Neural cell (in vitro differentiated cells): ENCODE measurements around the gene SLMAP. TPM values are rescaled to one million over a fixed set of nuclear protein-coding genes. Genes with fewer than 3 reads are reported as not detected.

Experiments used
- H2AFZ ChIP-seq: fragments of 200-600, 300-800 bp; sonication (generic), shearing (Covaris generic); 2 replicates; pipeline ENCODE4 v1.6.0; 2014; ENCODE audit warnings: low read depth, mild to moderate bottlenecking, antibody characterized with exemption, low read length, moderate library complexity
- H3F3A ChIP-seq: fragments of 200-600 bp; shearing (Covaris generic); 2 replicates; pipeline ENCODE4 v1.6.1; 2016; ENCODE audit warnings: mild to moderate bottlenecking, moderate library complexity, mixed read lengths, antibody characterized with exemption, low read length; ENCODE audit not compliant: insufficient read depth, poor library complexity, severe bottlenecking
- H3K27ac ChIP-seq: fragments of 200-600, 300-800 bp; sonication (generic), shearing (Covaris generic); 2 replicates; pipeline ENCODE4 v1.5.1; 2014; ENCODE audit warnings: mild to moderate bottlenecking, low read length, moderate library complexity
- H3K27me3 ChIP-seq: fragments of 300-800, 200-600 bp; sonication (generic), shearing (Covaris generic); 2 replicates; pipeline ENCODE4 v1.6.0; 2014; ENCODE audit warnings: mild to moderate bottlenecking, low read depth, low read length, moderate library complexity; ENCODE audit not compliant: insufficient read depth
- H3K36me3 ChIP-seq: fragments of 300-800, 200-600 bp; sonication (generic), shearing (Covaris generic); 2 replicates; pipeline ENCODE4 v1.5.1; 2014; ENCODE audit warnings: mild to moderate bottlenecking, antibody characterized with exemption, low read length, moderate library complexity; ENCODE audit not compliant: insufficient read depth
- H3K4me2 ChIP-seq: fragments of 300-800, 200-600 bp; sonication (generic), shearing (Covaris generic); 2 replicates; pipeline ENCODE4 v1.6.0; 2014; ENCODE audit warnings: mild to moderate bottlenecking, low read length
- H3K4me3 ChIP-seq: fragments of 300-800, 200-600 bp; sonication (generic), shearing (Covaris generic); 2 replicates; pipeline ENCODE4 v1.5.1; 2014; ENCODE audit warnings: mild to moderate bottlenecking, low read length, moderate library complexity
- H3K79me2 ChIP-seq: fragments of 200-600 bp; shearing (Covaris generic); replicated peaks from 2 replicates; pipeline ENCODE4 v1.6.0; 2014; ENCODE audit warnings: mild to moderate bottlenecking, low read length, moderate library complexity; ENCODE audit not compliant: insufficient read depth
- H3K9ac ChIP-seq: fragments of 300-800, 200-600 bp; sonication (generic), shearing (Covaris generic); 2 replicates; pipeline ENCODE4 v1.6.1; 2016; ENCODE audit warnings: mild to moderate bottlenecking, low read length, mixed read lengths
- H3K9me2 ChIP-seq: fragments of 200-600 bp; shearing (Covaris generic); 2 replicates; pipeline ENCODE4 v1.6.1; 2016; ENCODE audit warnings: mild to moderate bottlenecking, low read length, mixed read lengths; ENCODE audit not compliant: insufficient read depth
- H3K9me3 ChIP-seq: fragments of 200-600, 300-800 bp; sonication (generic), shearing (Covaris generic); 2 replicates; pipeline ENCODE4 v1.6.1; 2016; ENCODE audit warnings: mild to moderate bottlenecking, mixed run types, low read length, moderate library complexity, mixed read lengths
- H4K20me1 ChIP-seq: fragments of 200-600 bp; shearing (Covaris generic); 2 replicates; pipeline ENCODE4 v1.6.1; 2016; ENCODE audit warnings: mild to moderate bottlenecking, mixed run types; ENCODE audit not compliant: insufficient read depth
- EZH2 ChIP-seq: fragments of 200-600, 300-800 bp; shearing (Covaris generic), sonication (generic); IDR thresholded peaks from 2 replicates; pipeline ENCODE4 v1.6.1; 2014; ENCODE audit warnings: antibody characterized with exemption, low read length, borderline replicate concordance, mild to moderate bottlenecking; ENCODE audit not compliant: insufficient read depth, poor library complexity, severe bottlenecking
- MXI1 ChIP-seq: fragments of 450-650 bp; conservative IDR thresholded peaks from 2 replicates; pipeline ENCODE4 v1.6.1; 2014; ENCODE audit warnings: antibody characterized with exemption, mild to moderate bottlenecking; ENCODE audit not compliant: poor library complexity, severe bottlenecking
- POLR2AphosphoS5 ChIP-seq: IDR thresholded peaks from 2 replicates; pipeline ENCODE4 v1.6.1; 2012
- RAD21 ChIP-seq: fragments of 450-650 bp; conservative IDR thresholded peaks from 2 replicates; pipeline ENCODE4 v1.6.1; 2014; ENCODE audit warnings: antibody characterized with exemption, mild to moderate bottlenecking, moderate library complexity
- SMC3 ChIP-seq: fragments of 450-650 bp; conservative IDR thresholded peaks from 2 replicates; pipeline ENCODE4 v1.6.1; 2014; ENCODE audit warnings: antibody characterized with exemption, mild to moderate bottlenecking, moderate library complexity; ENCODE audit not compliant: poor library complexity
- TAF1 ChIP-seq: IDR thresholded peaks from 2 replicates; pipeline ENCODE4 v1.6.1; 2012; ENCODE audit warnings: low read depth
- polyA plus RNA-seq: library from polyadenylated mRNA; depleted of rRNA; stranded (reverse); fragments of >200 nt; gene quantifications from 2 replicates; pipeline ENCODE4 v1.2.3, GENCODE V29; 2014
- TF ChIP-seq, protein P1 (sequence below): fragments of 450-650 bp; IDR thresholded peaks from 2 replicates; pipeline ENCODE4 v1.5.1; 2014; ENCODE audit warnings: antibody characterized with exemption, mild to moderate bottlenecking, moderate library complexity; ENCODE audit not compliant: poor library complexity, severe bottlenecking
- TF ChIP-seq, protein P2 (sequence below): IDR thresholded peaks from 2 replicates; pipeline ENCODE4 v1.6.1; 2012; ENCODE audit warnings: borderline replicate concordance

The SLMAP gene
- polyA plus RNA-seq, 1 donor from 2014 or later: 42.1 TPM

DNA sequence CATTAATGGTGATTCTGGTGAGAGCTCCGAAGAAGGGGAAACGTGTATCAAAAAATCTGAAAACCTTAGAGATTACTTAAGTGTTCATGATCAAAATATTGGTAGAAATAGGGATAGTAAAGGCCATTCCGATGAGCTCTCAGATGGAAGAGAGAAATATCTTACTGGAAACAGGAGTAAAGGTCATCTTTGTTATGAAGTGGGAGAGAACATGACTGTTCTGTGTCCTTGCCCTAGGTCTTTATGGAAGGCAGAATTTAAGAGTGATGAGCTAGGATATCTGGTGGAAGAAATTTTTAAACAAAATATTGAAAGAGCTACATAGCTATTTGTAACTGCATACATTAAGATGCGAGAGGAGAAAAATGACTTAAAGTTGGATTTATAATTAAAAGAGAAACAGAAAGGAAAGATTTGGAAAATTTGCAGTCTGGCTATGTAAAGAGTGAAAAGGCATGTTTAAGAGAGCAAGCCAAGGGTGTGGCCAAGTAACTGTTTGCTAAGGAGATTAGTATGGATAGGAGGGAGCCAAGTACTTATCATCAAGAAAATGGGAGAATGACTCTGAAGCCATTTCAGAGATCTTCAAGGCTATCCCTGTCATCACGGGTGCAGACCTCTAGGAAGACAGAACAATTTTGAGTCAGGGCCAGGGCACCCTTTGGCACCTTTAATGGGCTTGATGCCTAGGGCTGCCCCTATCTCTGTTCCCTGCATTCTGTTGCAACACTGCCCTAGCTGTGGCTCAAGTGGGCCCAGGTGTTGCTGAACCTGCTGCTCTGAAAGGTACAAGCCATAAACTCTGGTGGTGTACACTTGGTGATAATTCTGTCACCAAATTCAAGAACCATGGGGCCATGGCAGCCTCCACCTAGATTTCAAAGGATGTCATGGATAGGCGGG is 27.3 kb downstream of the SLMAP start:
- Histone ChIP-seq H3F3A (no peaks in the 10 kb centered on the region), H3K27me3 (no peaks in the 10 kb centered on the region), H3K4me2 (no peak overlapping the region), H3K4me3 (no peak overlapping the region), H3K79me2 (peaks cover 10% of the 10 kb centered on the region), H4K20me1 (no peaks in the 10 kb centered on the region), H3K36me3 (no peaks in the 10 kb centered on the region), H3K9me3 (no peaks in the 10 kb centered on the region), H3K9ac (no peak overlapping the region), H3K27ac (no peak overlapping the region), H2AFZ (no peak overlapping the region), H3K9me2 (no peaks in the 10 kb centered on the region)
- no peak for TF ChIP-seq SMC3
- TF ChIP-seq, protein P1, sequence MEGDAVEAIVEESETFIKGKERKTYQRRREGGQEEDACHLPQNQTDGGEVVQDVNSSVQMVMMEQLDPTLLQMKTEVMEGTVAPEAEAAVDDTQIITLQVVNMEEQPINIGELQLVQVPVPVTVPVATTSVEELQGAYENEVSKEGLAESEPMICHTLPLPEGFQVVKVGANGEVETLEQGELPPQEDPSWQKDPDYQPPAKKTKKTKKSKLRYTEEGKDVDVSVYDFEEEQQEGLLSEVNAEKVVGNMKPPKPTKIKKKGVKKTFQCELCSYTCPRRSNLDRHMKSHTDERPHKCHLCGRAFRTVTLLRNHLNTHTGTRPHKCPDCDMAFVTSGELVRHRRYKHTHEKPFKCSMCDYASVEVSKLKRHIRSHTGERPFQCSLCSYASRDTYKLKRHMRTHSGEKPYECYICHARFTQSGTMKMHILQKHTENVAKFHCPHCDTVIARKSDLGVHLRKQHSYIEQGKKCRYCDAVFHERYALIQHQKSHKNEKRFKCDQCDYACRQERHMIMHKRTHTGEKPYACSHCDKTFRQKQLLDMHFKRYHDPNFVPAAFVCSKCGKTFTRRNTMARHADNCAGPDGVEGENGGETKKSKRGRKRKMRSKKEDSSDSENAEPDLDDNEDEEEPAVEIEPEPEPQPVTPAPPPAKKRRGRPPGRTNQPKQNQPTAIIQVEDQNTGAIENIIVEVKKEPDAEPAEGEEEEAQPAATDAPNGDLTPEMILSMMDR: no peak
- TF ChIP-seq, protein P2, sequence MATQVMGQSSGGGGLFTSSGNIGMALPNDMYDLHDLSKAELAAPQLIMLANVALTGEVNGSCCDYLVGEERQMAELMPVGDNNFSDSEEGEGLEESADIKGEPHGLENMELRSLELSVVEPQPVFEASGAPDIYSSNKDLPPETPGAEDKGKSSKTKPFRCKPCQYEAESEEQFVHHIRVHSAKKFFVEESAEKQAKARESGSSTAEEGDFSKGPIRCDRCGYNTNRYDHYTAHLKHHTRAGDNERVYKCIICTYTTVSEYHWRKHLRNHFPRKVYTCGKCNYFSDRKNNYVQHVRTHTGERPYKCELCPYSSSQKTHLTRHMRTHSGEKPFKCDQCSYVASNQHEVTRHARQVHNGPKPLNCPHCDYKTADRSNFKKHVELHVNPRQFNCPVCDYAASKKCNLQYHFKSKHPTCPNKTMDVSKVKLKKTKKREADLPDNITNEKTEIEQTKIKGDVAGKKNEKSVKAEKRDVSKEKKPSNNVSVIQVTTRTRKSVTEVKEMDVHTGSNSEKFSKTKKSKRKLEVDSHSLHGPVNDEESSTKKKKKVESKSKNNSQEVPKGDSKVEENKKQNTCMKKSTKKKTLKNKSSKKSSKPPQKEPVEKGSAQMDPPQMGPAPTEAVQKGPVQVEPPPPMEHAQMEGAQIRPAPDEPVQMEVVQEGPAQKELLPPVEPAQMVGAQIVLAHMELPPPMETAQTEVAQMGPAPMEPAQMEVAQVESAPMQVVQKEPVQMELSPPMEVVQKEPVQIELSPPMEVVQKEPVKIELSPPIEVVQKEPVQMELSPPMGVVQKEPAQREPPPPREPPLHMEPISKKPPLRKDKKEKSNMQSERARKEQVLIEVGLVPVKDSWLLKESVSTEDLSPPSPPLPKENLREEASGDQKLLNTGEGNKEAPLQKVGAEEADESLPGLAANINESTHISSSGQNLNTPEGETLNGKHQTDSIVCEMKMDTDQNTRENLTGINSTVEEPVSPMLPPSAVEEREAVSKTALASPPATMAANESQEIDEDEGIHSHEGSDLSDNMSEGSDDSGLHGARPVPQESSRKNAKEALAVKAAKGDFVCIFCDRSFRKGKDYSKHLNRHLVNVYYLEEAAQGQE: no peak
- TF ChIP-seq TAF1: no peak
- no peak for TF ChIP-seq EZH2
- TF ChIP-seq RAD21: no peak

DNA sequence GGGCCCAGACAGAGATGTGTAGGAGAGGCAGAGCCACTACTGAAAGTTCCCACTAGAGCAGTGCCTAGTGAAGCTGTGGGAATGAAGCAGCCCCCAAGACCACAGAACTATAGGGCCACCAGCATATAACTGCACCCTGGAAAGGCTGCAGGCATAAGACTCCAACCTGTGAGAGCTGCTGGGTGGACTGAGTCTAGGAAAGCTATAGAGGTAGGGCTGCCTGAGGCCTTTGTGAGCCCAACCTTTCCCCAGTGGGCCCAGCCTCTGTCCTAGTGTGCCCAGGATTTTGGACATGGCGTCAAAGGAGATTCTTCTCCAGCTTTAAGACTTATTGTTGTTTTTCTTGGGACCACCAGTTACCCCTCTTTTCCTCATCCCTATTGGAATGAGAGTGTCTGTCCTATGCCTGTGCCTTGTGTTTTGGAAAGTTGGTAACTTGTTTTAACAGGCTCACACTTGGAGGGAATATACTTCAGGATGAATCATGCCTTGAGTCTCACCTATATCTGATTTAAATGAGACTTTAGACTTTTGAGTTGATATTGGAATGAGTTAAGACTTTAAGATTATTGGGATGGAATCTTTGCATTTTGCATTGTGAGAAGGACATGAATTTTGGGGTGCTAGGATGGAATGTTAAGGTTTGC is 28.1 kb downstream of the SLMAP start:
- no peak overlapping the region for H2AFZ ChIP-seq
- no peaks in the 10 kb centered on the region for H3K9me3 ChIP-seq
- H3K27me3 ChIP-seq: no peaks in the 10 kb centered on the region
- no peak overlapping the region for H3K4me3 ChIP-seq
- H3K36me3 ChIP-seq: no peaks in the 10 kb centered on the region
- no peaks in the 10 kb centered on the region for H4K20me1 ChIP-seq
- no peak overlapping the region for H3K4me2 ChIP-seq
- H3K9ac ChIP-seq: no peak overlapping the region
- peaks cover 10% of the 10 kb centered on the region for H3K79me2 ChIP-seq
- H3F3A ChIP-seq: no peaks in the 10 kb centered on the region
- TF ChIP-seq, protein P1: no peak
- TF ChIP-seq, protein P2: no peak
- TF ChIP-seq MXI1 (no peak), EZH2 (no peak), POLR2AphosphoS5 (no peak)
- H3K27ac ChIP-seq: no peak overlapping the region
- no peaks in the 10 kb centered on the region for H3K9me2 ChIP-seq
